COR-L47 (cell line): Measurements from ENCODE around the gene LHX2.
"Not testable (repeated sequence)": the region's sequence is repeated elsewhere in the genome, so short reads cannot be mapped to it uniquely, and the experiment has no call there.

Experiments
- DNase-seq: peaks from one replicate; lab custom pipeline; 2025; lab: John Stamatoyannopoulos, UW

The LHX2 gene

GRCh38 chr9:124011460-124012301 is at the start of gene LHX2:
TSS of gene LHX2 (plus strand) at chr9:124011768. CDS start at chr9:124012349, 581 bp downstream.
- no peak for DNase-seq

GRCh38 chr9:123964761-123965160 is 46.8 kb upstream of the LHX2 start:
- DNase-seq: no peak

- no peak for DNase-seq
Measured at GRCh38 chr9:123965801-123966686, 45.5 kb upstream of the LHX2 start.

GRCh38 chr9:123967323-123967722 is 44.2 kb upstream of the LHX2 start:
- no peak for DNase-seq

GRCh38 chr9:123972618-123973017 is 39.0 kb upstream of the LHX2 start:
- no peak for DNase-seq

GRCh38 chr9:123973590-123974223 is 37.9 kb upstream of the LHX2 start:
- no peak for DNase-seq

- no peak for DNase-seq
Measured at GRCh38 chr9:123974471-123974870, 37.1 kb upstream of the LHX2 start.

GRCh38 chr9:123975871-123976270 is 35.7 kb upstream of the LHX2 start:
- no peak for DNase-seq

- DNase-seq: not testable (repeated sequence)
Measured at GRCh38 chr9:123976579-123976978, 35.0 kb upstream of the LHX2 start.

- no peak for DNase-seq
Measured at GRCh38 chr9:123978981-123979380, 32.6 kb upstream of the LHX2 start.

GRCh38 chr9:123982535-123982934 is 29.0 kb upstream of the LHX2 start:
- DNase-seq: no peak

- DNase-seq: no peak
Measured at GRCh38 chr9:123983047-123983446, 28.5 kb upstream of the LHX2 start.

- no peak for DNase-seq
Measured at GRCh38 chr9:123984802-123985201, 26.8 kb upstream of the LHX2 start.

- no peak for DNase-seq
Measured at GRCh38 chr9:123985869-123986268, 25.7 kb upstream of the LHX2 start.

GRCh38 chr9:123990427-123990826 is 21.1 kb upstream of the LHX2 start:
- DNase-seq: no peak

- DNase-seq: not testable (repeated sequence)
Measured at GRCh38 chr9:123992679-123993078, 18.9 kb upstream of the LHX2 start.

GRCh38 chr9:123996731-123997421 is 14.7 kb upstream of the LHX2 start:
- no peak for DNase-seq

GRCh38 chr9:123997665-123998277 is 13.8 kb upstream of the LHX2 start:
- no peak for DNase-seq

- no peak for DNase-seq
Measured at GRCh38 chr9:123998278-123998925, 13.2 kb upstream of the LHX2 start.

- no peak for DNase-seq
Measured at GRCh38 chr9:123998970-123999621, 12.5 kb upstream of the LHX2 start.
